HG03521 (cell line): ENCODE data around the gene FYN.
A peak's percentile ranks its signal among the peaks of the same experiment; 100 is the strongest.
"Not testable (repeated sequence)": the region's sequence is repeated elsewhere in the genome, so short reads cannot be mapped to it uniquely, and the experiment has no call there.

ENCODE experiments used
- ATAC-seq: cut with Tn5 transposase; IDR thresholded peaks from one replicate; pipeline ENCODE4 v1.9.1; 2021; ENCODE audit warnings: mild to moderate bottlenecking, moderate library complexity; ENCODE audit not compliant: unreplicated experiment

FYN gene

DNA sequence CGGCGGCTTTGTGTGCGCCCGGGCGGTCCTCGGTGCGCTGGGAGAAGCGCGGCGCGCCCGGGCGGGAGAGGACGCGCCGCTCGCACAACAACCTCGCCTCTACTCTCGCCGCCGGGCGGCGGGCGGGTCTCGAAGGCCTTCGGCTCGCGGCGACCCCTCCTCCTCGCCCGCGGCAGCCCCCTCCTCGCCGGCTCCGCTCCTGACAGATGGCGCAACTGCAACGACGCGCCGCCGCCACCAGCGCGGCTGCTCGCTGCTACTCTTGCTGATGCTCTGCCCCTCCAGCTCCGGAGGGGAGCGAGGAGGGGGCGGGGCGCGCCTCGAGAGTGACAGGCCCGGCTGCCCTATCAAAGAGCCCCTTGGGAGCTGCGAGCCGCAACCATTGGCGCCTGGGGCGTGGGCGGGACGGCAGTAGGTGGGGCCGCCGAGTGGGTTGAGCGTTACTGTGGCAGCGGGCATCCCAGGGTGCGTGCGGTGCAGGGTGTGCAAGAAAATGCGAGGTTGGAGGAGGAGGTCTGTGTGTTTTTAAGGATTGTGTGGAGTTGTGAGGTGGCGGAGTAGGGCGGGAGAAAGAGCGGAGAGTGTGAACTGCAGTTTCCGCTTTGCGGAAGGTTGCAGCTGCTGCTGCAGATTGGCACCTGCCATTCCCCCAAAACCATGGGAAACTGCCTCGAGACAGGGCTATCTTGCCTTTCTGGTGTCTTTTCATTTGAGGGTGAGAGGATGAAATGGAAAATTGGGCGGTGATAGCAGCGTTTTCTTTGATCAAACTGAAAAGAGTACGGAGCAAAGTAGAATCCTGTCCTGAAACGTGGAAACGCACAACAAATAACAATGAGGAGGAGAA is at the start of gene FYN:
FYN (minus strand) TSS at position 275 of the 847 bp plus-strand sequence. CDS start 153,401 bp downstream, outside the sequence.
- peak; percentile 97 for ATAC-seq

DNA sequence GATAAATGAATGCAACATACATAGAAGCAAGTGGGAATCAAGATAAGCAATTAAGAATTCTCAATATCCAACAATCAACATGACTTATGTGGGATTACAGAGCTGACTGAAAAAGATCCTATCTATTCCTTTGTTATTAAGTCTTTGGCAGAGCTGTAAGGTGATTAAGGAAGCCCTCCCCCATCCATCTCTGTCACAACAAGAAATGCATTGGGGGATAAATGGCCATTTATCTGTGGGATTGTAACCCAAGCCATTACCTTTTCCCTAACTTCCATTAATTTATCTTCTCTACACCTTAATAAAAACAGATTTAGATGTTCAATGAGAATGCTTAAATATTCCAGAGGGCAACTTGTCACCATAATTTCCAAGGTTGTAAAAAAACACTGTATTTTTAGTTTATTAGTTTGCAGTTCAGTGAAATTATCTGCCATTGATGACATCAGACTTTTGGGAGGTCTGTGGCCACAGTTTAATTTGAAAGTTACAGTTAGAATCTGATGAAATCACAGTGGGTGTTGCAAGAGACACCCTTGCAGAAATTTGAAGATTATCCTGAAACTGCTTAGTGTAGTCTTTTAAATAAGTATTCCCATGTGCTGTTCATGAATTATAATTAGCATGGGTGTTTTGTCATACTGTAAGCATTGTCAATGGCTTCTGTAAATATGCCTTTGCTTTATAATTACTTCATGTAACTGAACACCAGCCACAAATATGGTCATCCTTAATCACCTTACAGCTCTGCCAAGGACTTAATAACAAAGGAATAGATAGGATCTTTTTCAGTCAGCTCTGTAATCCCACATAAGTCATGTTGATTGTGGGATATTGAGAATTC is 49.4 kb upstream of the FYN start:
- ATAC-seq: no peak

DNA sequence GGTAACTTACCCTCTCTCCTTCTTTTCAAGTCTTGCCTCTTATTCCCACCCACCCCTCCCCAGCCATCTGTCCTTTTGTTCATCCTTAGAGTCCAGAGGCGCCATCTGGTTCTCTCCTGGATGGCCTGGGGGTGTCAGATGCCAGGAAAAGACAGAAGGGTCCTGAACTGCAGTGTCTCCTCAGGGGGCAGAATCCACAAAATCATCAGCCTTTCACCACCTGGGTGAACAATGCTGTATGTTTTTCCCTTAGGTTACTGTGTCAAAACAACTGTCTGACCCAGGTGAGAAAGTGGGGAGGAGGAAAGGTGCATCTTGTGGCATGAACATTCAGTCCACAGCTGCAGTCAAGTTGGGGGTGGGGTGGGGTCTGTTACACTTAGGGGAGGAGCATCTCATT is 47.9 kb upstream of the FYN start:
- no peak for ATAC-seq

DNA sequence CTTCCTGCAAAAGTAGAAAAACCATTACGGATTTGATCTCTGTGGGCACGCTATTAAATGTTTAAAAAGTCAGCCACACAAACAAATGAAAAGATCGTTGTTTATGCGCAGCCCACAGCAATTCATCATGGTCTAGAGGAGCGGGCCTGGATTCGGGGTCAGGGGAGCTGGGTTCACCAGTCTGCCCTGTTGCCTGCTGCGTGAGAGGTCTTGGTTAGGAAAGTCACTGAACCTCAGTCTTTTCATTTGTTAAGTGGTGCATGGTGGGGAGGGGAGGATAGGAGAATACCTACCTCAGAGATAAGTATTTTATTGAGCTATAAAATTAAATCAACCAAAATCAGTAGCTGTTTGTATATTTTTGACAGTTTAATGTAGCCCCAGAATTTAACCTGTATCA is 47.3 kb upstream of the FYN start:
- ATAC-seq: no peak

DNA sequence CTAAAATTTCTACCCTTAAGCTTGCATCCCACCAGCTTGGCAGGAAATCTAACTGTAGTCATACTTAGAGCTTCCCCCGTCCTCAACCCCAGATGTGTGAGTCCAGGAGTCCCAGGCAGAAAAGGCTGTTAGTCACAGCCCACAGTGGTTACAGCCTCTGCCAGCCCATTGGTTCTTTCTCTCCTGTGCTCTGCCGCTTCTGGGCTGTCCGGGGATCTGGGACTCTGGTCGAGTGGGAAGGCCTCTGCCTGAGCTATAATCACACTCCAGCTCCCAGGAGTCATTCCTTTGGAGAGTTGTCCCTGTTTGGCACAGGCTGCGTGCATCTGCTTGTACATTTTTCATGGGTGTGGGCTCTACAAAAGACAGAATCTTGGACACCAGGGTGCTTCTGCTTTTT is 45.6 kb upstream of the FYN start:
- no peak for ATAC-seq

DNA sequence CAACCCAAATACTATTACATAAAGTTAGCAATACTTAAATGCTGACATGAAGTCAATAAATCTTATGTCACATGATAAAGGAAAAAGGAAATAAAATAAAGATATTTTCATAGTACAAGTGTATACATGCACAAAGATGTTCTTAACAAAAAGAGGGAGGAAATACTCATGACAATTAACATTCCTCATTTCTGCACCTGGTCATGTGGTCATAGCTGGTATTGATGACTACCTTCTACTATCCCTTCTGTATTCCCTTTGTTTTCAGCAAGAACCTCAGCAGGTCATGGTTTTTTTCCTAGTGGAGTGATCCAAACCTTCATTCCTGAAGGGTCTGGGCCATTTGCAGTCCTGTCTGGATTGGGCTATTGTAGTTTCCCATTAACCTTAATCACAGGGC is 43.5 kb upstream of the FYN start:
- ATAC-seq: no peak

DNA sequence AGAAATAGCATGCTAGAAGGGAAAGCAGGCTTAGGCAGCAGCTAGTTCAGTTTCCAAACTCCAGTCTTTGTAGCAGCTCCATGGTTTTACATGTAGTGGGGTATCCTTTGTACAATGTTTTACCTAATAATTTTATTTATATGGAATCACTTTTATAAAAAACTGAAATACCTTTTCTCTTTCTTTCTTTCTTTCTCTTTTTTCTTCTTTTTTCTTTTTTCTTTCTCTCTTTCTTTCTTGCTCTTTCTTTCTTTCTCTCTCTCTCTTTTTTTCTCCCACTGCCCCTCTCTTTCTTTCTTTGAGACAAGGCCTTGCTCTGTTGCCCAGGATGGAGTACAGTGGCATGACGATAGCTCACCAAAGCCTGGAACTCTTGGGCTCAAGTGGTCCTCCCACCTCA is 41.4 kb upstream of the FYN start:
- no peak for ATAC-seq

DNA sequence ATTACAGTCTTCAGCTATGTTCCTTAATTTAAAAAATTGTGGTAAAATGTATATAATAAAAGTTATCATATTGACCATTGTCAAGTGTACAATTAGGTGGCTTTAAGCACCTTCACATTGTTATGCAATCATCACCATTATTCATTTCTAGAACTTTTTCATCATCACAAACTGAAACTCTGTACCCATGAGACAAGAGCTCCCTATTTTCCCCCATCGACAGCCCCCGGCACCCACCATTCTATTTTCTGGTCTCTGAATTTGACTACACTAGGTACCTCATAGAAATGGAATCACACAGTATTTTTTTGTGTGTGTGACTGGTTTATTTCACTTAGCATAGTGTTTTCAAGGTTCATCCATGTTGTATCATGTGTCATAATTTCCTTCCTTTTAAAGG is 39.7 kb upstream of the FYN start:
- no peak for ATAC-seq

DNA sequence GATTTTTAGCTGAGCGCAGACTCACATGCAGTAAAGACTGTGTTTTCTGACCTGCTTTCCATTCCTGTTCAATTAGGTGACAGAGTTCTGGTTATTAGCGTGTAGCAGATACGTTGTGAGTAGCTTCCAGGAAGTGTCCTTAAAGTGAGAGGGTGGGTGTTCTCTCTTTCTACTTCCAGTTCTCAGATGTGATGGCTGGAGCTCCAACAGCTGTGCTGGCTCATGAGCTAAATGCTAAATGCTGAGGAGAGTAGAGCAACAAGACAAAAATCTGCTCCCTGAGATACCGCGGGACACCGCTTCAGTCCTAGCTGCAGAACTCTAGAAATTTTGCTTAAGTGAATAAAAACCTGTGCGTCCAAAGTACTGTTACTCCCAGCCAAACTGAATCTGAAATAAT is 38.2 kb upstream of the FYN start:
- ATAC-seq: no peak

DNA sequence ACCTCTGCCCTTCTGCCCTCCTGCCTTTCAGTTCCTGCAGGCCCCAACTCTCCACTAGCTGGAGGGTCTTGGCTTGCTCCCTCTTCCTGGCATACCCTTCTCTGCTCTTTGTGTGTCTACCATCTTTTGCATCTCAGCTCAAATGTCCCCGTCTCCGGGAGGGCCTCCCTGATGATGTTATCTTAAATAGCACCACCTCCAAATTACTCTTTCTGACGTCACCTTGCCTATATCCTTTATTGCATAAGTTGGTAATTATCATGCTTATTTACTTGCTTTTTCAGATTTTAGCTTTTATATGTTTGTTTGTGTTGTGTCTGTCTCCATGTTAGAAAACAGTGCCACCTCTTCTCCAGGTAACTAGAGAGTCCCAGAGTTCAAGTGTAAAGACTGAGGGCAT is 36.0 kb upstream of the FYN start:
- ATAC-seq: no peak

DNA sequence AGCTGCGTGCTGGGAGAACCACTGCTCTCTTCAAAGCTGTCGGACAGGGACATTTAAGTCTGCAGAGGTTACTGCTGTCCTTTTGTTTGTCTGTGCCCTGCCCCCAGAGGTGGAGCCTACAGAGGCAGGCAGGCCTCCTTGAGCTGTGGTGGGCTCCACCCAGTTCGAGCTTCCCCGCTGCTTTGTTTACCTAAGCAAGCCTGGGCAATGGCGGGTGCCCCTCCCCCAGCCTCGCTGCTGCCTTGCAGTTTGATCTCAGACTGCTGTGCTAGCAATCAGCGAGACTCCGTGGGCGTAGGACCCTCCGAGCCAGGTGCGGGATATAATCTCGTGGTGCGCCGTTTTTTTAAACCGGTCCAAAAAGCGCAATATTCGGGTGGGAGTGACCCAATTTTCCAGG is 35.1 kb upstream of the FYN start:
- not testable (repeated sequence) for ATAC-seq

DNA sequence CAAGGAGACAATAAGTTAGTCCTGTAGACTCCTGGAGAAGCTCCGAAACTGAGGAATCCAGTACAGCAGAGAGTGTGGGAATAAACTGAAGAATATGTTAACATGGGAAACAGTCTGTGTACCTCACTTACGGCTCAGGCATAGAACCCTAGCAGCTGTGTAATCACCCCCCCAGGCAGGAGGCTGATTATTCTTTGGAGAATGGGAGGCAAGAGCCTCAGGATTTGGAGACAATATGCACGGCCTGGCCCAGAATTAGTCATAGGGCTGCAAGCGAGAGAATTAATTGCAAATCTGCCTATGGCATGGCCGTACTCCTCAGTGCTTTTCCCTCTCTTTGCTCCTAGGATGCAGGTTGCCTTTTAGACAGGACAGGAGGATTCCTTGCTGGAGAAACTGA is 27.5 kb upstream of the FYN start:
- ATAC-seq: no peak

DNA sequence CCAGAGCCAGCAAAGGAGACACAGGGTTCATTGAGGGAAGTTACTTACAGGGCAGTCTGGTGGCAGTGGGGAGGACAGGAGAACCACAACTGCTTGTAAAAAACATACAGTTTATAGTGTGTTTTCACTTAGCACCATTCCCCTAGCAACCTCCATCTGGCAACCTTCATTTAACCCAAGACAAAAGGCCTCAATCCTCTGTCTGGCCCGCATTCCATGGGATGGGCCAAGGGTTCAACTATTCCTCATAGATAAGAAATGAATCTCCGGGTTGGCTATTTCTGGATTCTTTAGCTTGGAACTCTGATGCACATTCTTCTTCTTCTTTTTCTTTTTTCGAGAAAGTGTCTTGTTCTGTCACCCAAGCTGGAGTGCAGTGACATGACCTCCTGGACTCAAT is 26.3 kb upstream of the FYN start:
- no peak for ATAC-seq

DNA sequence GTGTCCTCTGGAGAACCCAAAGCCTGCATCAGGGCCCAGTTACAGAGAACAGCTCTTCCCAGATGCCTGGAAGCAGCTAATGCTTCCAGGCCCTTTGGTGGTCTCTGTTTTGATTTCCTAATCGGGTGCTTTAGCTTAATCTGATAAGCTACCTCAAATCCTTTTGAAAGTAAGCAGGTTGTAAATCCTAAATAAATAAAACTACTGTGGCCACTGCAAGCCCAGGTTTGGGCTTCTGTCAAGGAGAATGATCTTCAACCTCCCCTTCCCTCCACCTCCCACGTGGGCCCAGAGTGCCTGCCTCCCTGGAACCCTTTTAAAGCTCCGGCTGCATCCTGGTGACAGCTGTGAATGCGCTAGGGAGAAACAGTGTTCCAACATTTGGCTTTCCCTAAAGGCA is 25.2 kb upstream of the FYN start:
- no peak for ATAC-seq

DNA sequence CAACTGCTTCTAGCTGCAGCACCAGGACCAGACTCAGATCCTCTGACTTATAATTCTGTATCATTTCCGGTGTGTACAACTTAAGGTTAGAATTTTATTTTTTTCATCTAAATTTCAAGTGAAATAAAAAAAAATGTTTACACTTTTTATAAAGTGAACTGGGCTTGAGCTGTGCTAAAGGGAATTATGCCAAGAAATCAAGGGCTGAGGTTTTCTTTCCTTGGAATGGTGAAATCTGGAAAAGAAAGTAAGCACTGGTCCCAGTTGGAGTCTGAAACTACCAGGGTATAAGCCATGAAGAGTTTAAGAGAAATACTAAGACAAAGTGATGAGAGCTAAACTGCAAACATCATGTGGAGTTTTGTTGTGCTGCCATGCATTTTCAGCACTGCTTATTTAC is 21.7 kb upstream of the FYN start:
- ATAC-seq: no peak

DNA sequence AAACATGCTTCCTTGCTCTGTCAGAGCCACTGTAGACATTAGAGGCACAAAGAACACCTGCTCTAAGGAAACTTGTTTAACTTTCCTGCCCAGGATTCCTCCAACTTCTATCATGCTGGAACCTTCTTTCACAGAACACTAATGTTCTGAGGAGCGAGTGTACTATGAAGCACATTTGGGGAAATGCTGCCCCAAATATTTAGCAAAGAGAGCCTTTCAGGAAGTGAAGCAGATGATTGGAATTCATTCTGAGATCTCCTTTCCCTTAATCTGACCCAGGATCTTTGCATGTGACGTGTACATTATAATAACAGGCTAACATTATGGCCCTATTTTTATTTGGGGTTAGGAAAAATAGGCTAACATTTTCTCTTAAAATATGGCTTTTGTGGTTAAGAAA is 21.0 kb upstream of the FYN start:
- no peak for ATAC-seq

DNA sequence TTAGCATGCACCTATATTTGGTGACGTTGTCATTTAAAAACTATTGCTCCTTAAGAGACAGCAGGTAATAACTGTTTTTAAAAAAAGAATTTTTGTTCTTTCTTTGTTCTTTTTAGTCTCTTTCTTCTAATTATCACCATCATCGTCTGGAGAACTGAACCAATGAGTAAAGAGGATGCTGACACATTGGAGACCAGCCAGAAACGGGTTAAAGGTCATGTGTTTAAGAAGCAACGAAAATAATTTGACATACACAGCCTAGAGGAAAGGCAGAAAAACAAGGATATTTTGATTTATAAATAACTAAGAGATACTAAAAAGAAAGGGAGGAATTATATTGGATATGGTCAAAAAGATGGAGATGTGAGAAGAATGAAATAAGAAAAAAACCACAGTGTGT is 19.2 kb upstream of the FYN start:
- no peak for ATAC-seq

DNA sequence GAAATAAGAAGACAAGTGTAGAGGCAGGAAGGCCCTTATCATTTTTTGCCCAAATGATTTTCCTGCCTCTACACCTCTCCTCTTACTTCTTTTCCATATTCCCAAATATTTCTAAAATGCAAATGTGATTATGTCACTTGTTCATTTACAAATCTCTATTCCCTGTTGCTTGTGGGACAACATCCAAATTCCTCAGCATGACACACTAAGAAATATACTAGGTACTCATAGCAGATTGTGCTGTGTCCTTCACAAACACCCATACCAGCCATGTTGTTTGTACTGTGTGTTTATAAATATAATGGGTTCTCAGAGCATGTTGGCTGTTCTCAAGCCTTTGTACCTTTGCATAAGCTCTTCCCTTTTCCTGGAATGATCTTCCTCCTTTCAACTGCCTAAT is 17.7 kb upstream of the FYN start:
- ATAC-seq: no peak

DNA sequence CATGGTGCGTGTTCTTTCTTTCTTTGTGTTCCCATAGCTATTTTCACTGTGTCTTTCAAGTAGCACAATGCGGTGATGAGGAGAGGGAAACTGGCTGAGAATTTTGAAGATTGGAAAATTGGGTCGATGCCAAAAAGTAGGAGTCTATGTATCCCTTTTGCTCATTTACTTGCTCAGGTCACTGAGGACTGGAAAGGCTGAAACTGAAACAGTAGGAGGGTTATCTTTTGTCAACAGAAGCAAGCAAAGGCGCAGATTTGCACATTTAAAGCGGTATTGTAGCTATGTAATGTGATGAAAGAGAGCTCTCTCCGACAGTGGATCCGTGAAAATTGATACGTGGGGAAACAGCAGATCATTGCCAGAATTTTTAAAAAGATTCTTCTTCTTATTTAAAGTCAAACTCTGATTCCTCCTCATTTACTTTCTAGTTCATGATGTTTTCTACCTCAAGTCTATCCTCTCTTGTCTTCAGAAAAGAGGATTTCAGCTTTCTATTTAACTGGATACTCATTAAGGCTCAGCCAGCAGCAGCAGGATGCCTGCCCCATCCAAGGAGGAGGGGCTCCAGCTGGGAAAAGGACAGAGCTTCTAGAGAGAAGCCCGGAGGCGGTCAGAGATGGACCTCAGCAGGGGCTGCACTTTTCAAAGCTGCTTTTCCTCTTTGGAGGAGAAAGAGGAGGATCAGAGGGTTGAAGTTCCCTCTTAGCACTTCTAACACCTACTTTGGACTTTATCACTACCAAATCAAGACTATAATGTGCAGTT is 15.9 kb upstream of the FYN start:
- ATAC-seq: no peak

DNA sequence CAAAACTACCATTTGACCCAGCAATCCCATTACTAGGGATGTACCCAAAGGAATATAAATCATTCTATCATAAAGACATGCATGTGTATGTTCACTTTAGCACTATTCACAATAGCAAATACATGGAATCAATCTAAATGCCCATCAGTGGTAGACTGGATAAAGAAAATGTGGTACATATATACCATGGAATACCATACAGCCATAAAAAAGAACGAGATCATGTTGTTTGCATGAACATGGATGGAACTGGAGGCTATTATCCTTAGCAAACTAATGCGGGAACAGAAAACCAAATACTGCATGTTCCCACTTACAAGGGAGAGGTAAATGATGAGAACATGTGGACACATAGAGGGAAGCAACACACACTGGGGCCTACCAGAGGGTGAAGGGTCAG is 13.5 kb upstream of the FYN start:
- ATAC-seq: not testable (repeated sequence)

DNA sequence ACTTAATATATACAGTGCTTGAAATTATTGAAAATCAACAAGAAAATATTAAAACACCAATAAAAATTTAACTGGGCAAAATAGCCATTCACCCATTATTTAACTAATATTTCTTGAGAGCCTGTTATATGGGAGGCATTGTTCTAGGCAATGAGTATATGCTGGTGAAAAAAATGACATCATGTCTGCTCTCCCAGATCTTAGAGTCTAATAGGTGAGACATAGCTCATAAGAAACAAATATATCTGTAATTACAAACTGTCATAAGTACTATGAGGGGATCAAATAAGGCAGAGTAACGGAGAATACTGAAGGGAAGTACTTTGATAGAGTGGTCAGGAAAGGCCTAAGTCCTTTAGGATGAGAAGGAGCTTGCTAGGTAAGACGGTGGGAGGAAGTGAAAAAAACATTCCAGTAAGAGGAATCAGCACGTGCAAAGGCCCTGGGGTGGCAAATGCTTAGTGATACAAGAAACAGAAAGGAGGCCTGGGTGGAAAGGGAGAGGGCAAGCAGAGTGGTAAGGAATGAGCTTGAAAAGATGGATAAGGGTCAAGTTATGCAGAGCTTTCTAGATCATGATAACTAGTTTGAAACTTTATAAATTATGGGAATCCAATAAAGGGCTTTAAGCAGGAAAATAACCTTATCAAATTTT is 12.2 kb upstream of the FYN start:
- ATAC-seq: no peak
